Neural cell (in vitro differentiated cells): Measurements from ENCODE around the gene IQGAP2. TPM values are rescaled to one million over a fixed set of nuclear protein-coding genes. Genes with fewer than 3 reads are reported as not detected.
"Not testable (repeated sequence)": the region's sequence is repeated elsewhere in the genome, so short reads cannot be mapped to it uniquely, and the experiment has no call there.

Experiments used
- H2AFZ ChIP-seq: fragments of 200-600, 300-800 bp; sonication (generic), shearing (Covaris generic); 2 replicates; pipeline ENCODE4 v1.6.0; 2014; ENCODE audit warnings: low read depth, mild to moderate bottlenecking, antibody characterized with exemption, low read length, moderate library complexity
- H3F3A ChIP-seq: fragments of 200-600 bp; shearing (Covaris generic); 2 replicates; pipeline ENCODE4 v1.6.1; 2016; ENCODE audit warnings: mild to moderate bottlenecking, moderate library complexity, mixed read lengths, antibody characterized with exemption, low read length; ENCODE audit not compliant: insufficient read depth, poor library complexity, severe bottlenecking
- H3K27ac ChIP-seq: fragments of 200-600, 300-800 bp; sonication (generic), shearing (Covaris generic); 2 replicates; pipeline ENCODE4 v1.5.1; 2014; ENCODE audit warnings: mild to moderate bottlenecking, low read length, moderate library complexity
- H3K27me3 ChIP-seq: fragments of 300-800, 200-600 bp; sonication (generic), shearing (Covaris generic); 2 replicates; pipeline ENCODE4 v1.6.0; 2014; ENCODE audit warnings: mild to moderate bottlenecking, low read depth, low read length, moderate library complexity; ENCODE audit not compliant: insufficient read depth
- H3K36me3 ChIP-seq: fragments of 300-800, 200-600 bp; sonication (generic), shearing (Covaris generic); 2 replicates; pipeline ENCODE4 v1.5.1; 2014; ENCODE audit warnings: mild to moderate bottlenecking, antibody characterized with exemption, low read length, moderate library complexity; ENCODE audit not compliant: insufficient read depth
- H3K4me2 ChIP-seq: fragments of 300-800, 200-600 bp; sonication (generic), shearing (Covaris generic); 2 replicates; pipeline ENCODE4 v1.6.0; 2014; ENCODE audit warnings: mild to moderate bottlenecking, low read length
- H3K4me3 ChIP-seq: fragments of 300-800, 200-600 bp; sonication (generic), shearing (Covaris generic); 2 replicates; pipeline ENCODE4 v1.5.1; 2014; ENCODE audit warnings: mild to moderate bottlenecking, low read length, moderate library complexity
- H3K79me2 ChIP-seq: fragments of 200-600 bp; shearing (Covaris generic); replicated peaks from 2 replicates; pipeline ENCODE4 v1.6.0; 2014; ENCODE audit warnings: mild to moderate bottlenecking, low read length, moderate library complexity; ENCODE audit not compliant: insufficient read depth
- H3K9ac ChIP-seq: fragments of 300-800, 200-600 bp; sonication (generic), shearing (Covaris generic); 2 replicates; pipeline ENCODE4 v1.6.1; 2016; ENCODE audit warnings: mild to moderate bottlenecking, low read length, mixed read lengths
- H3K9me2 ChIP-seq: fragments of 200-600 bp; shearing (Covaris generic); 2 replicates; pipeline ENCODE4 v1.6.1; 2016; ENCODE audit warnings: mild to moderate bottlenecking, low read length, mixed read lengths; ENCODE audit not compliant: insufficient read depth
- H3K9me3 ChIP-seq: fragments of 200-600, 300-800 bp; sonication (generic), shearing (Covaris generic); 2 replicates; pipeline ENCODE4 v1.6.1; 2016; ENCODE audit warnings: mild to moderate bottlenecking, mixed run types, low read length, moderate library complexity, mixed read lengths
- H4K20me1 ChIP-seq: fragments of 200-600 bp; shearing (Covaris generic); 2 replicates; pipeline ENCODE4 v1.6.1; 2016; ENCODE audit warnings: mild to moderate bottlenecking, mixed run types; ENCODE audit not compliant: insufficient read depth
- EP300 ChIP-seq: fragments of 450-650 bp; conservative IDR thresholded peaks from 2 replicates; pipeline ENCODE4 v1.6.1; 2014; ENCODE audit warnings: antibody characterized with exemption, mild to moderate bottlenecking, moderate library complexity; ENCODE audit not compliant: poor library complexity, severe bottlenecking
- EZH2 ChIP-seq: fragments of 200-600, 300-800 bp; shearing (Covaris generic), sonication (generic); IDR thresholded peaks from 2 replicates; pipeline ENCODE4 v1.6.1; 2014; ENCODE audit warnings: antibody characterized with exemption, low read length, borderline replicate concordance, mild to moderate bottlenecking; ENCODE audit not compliant: insufficient read depth, poor library complexity, severe bottlenecking
- MXI1 ChIP-seq: fragments of 450-650 bp; conservative IDR thresholded peaks from 2 replicates; pipeline ENCODE4 v1.6.1; 2014; ENCODE audit warnings: antibody characterized with exemption, mild to moderate bottlenecking; ENCODE audit not compliant: poor library complexity, severe bottlenecking
- POLR2AphosphoS5 ChIP-seq: IDR thresholded peaks from 2 replicates; pipeline ENCODE4 v1.6.1; 2012
- RAD21 ChIP-seq: fragments of 450-650 bp; conservative IDR thresholded peaks from 2 replicates; pipeline ENCODE4 v1.6.1; 2014; ENCODE audit warnings: antibody characterized with exemption, mild to moderate bottlenecking, moderate library complexity
- SMC3 ChIP-seq: fragments of 450-650 bp; conservative IDR thresholded peaks from 2 replicates; pipeline ENCODE4 v1.6.1; 2014; ENCODE audit warnings: antibody characterized with exemption, mild to moderate bottlenecking, moderate library complexity; ENCODE audit not compliant: poor library complexity
- TAF1 ChIP-seq: IDR thresholded peaks from 2 replicates; pipeline ENCODE4 v1.6.1; 2012; ENCODE audit warnings: low read depth
- polyA plus RNA-seq: library from polyadenylated mRNA; depleted of rRNA; stranded (reverse); fragments of >200 nt; gene quantifications from 2 replicates; pipeline ENCODE4 v1.2.3, GENCODE V29; 2014
- TF ChIP-seq, protein P1 (sequence below): fragments of 450-650 bp; IDR thresholded peaks from 2 replicates; pipeline ENCODE4 v1.5.1; 2014; ENCODE audit warnings: antibody characterized with exemption, mild to moderate bottlenecking, moderate library complexity; ENCODE audit not compliant: poor library complexity, severe bottlenecking
- TF ChIP-seq, protein P2 (sequence below): IDR thresholded peaks from 2 replicates; pipeline ENCODE4 v1.6.1; 2012; ENCODE audit warnings: borderline replicate concordance

Gene IQGAP2
- polyA plus RNA-seq, 1 donor from 2014 or later: 5.2 TPM

DNA sequence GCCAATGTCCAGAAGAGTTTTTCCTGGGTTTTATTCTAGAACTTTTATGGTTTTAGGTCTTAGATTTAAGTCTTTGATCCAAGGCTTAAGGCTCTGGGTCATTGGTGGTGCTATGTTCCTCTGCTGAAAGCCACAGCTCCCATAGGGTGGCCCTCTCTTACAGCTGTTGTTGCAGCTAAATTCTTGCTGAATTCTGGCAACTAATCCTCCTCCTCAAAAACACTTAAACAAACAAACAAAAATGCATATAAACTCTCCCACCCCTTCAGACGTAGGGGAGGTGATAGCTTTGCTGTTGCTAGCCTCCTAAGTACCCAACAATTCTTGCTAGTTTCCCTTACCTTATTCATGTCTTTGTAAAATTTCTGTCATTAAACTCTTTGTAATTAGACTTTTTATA lies 30.2 kb downstream of the IQGAP2 start:
- no peak for TF ChIP-seq RAD21
- no peak for TF ChIP-seq MXI1
- no peak for TF ChIP-seq POLR2AphosphoS5
- TF ChIP-seq, protein P1, sequence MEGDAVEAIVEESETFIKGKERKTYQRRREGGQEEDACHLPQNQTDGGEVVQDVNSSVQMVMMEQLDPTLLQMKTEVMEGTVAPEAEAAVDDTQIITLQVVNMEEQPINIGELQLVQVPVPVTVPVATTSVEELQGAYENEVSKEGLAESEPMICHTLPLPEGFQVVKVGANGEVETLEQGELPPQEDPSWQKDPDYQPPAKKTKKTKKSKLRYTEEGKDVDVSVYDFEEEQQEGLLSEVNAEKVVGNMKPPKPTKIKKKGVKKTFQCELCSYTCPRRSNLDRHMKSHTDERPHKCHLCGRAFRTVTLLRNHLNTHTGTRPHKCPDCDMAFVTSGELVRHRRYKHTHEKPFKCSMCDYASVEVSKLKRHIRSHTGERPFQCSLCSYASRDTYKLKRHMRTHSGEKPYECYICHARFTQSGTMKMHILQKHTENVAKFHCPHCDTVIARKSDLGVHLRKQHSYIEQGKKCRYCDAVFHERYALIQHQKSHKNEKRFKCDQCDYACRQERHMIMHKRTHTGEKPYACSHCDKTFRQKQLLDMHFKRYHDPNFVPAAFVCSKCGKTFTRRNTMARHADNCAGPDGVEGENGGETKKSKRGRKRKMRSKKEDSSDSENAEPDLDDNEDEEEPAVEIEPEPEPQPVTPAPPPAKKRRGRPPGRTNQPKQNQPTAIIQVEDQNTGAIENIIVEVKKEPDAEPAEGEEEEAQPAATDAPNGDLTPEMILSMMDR: no peak
- no peak for TF ChIP-seq EZH2
- no peak for TF ChIP-seq EP300
- TF ChIP-seq SMC3: no peak
- no peak for TF ChIP-seq TAF1
- TF ChIP-seq, protein P2, sequence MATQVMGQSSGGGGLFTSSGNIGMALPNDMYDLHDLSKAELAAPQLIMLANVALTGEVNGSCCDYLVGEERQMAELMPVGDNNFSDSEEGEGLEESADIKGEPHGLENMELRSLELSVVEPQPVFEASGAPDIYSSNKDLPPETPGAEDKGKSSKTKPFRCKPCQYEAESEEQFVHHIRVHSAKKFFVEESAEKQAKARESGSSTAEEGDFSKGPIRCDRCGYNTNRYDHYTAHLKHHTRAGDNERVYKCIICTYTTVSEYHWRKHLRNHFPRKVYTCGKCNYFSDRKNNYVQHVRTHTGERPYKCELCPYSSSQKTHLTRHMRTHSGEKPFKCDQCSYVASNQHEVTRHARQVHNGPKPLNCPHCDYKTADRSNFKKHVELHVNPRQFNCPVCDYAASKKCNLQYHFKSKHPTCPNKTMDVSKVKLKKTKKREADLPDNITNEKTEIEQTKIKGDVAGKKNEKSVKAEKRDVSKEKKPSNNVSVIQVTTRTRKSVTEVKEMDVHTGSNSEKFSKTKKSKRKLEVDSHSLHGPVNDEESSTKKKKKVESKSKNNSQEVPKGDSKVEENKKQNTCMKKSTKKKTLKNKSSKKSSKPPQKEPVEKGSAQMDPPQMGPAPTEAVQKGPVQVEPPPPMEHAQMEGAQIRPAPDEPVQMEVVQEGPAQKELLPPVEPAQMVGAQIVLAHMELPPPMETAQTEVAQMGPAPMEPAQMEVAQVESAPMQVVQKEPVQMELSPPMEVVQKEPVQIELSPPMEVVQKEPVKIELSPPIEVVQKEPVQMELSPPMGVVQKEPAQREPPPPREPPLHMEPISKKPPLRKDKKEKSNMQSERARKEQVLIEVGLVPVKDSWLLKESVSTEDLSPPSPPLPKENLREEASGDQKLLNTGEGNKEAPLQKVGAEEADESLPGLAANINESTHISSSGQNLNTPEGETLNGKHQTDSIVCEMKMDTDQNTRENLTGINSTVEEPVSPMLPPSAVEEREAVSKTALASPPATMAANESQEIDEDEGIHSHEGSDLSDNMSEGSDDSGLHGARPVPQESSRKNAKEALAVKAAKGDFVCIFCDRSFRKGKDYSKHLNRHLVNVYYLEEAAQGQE: no peak
- Histone ChIP-seq H3K4me2 (no peak overlapping the region), H4K20me1 (no peaks in the 10 kb centered on the region), H3F3A (no peaks in the 10 kb centered on the region), H3K27me3 (no peaks in the 10 kb centered on the region), H3K9ac (no peak overlapping the region), H3K9me2 (no peaks in the 10 kb centered on the region), H3K27ac (no peak overlapping the region), H2AFZ (no peak overlapping the region), H3K4me3 (no peak overlapping the region), H3K9me3 (no peaks in the 10 kb centered on the region), H3K36me3 (no peaks in the 10 kb centered on the region), H3K79me2 (no peaks in the 10 kb centered on the region)

DNA sequence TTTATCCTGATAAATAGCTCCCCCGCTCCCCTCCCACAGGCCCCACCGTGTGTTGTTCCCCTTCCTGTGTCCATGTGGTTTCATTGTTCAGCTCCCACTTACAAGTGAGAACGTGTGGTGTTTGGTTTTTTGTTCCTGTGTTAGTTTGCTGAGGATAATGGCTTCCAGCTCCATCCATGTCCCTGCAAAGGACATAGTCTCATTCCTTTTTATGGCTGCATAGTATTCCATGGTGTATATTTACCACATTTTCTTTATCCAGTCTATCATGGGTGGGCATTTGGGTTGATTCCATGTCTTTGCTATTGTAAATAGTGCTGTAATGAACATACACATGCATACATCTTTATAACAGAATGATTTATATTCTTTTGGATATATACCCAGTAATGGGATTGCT lies 34.4 kb downstream of the IQGAP2 start:
- H4K20me1 ChIP-seq, H3K27ac ChIP-seq, H3K27me3 ChIP-seq, H3K9me2 ChIP-seq, H3K4me3 ChIP-seq, H3K79me2 ChIP-seq, H3F3A ChIP-seq, H3K9ac ChIP-seq, H3K9me3 ChIP-seq, H3K4me2 ChIP-seq, H3K36me3 ChIP-seq, H2AFZ ChIP-seq: not testable (repeated sequence)

- Histone ChIP-seq H3K4me3 (no peak overlapping the region), H2AFZ (no peak overlapping the region), H4K20me1 (no peaks in the 10 kb centered on the region), H3K27ac (no peak overlapping the region), H3K9me2 (no peaks in the 10 kb centered on the region), H3F3A (no peaks in the 10 kb centered on the region), H3K9ac (no peak overlapping the region), H3K4me2 (no peak overlapping the region), H3K9me3 (no peaks in the 10 kb centered on the region), H3K36me3 (no peaks in the 10 kb centered on the region), H3K79me2 (no peaks in the 10 kb centered on the region), H3K27me3 (no peaks in the 10 kb centered on the region)
- TF ChIP-seq SMC3 (no peak), MXI1 (no peak), TAF1 (no peak), EZH2 (no peak), RAD21 (no peak), POLR2AphosphoS5 (no peak), EP300 (no peak)
- TF ChIP-seq, protein P1: no peak
- TF ChIP-seq, protein P2: no peak
These were observed 34.9 kb downstream of the IQGAP2 start for GRCh38 chr5:76438025-76438424.
